SK-N-SH (cell line): Measurements from ENCODE around the gene MSI1. TPM values are rescaled to one million over a fixed set of nuclear protein-coding genes. Genes with fewer than 3 reads are reported as not detected.

Source experiments
- CTCF ChIA-PET: fragments of 300-600, 350-600 bp; formaldehyde crosslinking; extraction: SDS; loops from one replicate; lab custom pipeline; 2021; lab: Yijun Ruan, JAX
- POLR2A ChIA-PET: fragments of 350-600 bp; sonication (Branson Sonifier 250); formaldehyde crosslinking; extraction: SDS; loops from one replicate; lab custom pipeline; 2020; ENCODE audit warnings: antibody characterized with exemption, inconsistent platforms; lab: Yijun Ruan, JAX
- DNase-seq: peaks from one replicate; pipeline ENCODE4 v3.0.0; 2012
- H2AFZ ChIP-seq: fragments of 200-600 bp; sonication (generic); 2 replicates; pipeline ENCODE4 v1.8.1; 2016; ENCODE audit warnings: antibody characterized with exemption, mild to moderate bottlenecking, low read depth
- H3F3A ChIP-seq: fragments of 200-600 bp; sonication (generic); replicated peaks from 2 replicates; pipeline ENCODE3; 2016; ENCODE audit warnings: antibody characterized with exemption, mild to moderate bottlenecking; ENCODE audit not compliant: insufficient read depth
- H3K27ac ChIP-seq, 2 experiments: fragments of 200-500 bp in 1 of 2; fragments of 200-600 bp in 1 of 2; sonication (Bioruptor generic) in 1 of 2; sonication (generic), shearing (Covaris generic) in 1 of 2; 2 replicates each; pipeline versions ENCODE4 v1.5.1 to v1.6.1; 2014 to 2016; ENCODE audit warnings: low read depth in 2 of 2, inconsistent platforms in 1 of 2, low read length in 1 of 2, mild to moderate bottlenecking in 1 of 2, mixed read lengths in 1 of 2
- H3K27me3 ChIP-seq: fragments of 200-600 bp; sonication (generic), shearing (Covaris generic); 2 replicates; pipeline ENCODE4 v1.6.1; 2016; ENCODE audit warnings: mixed run types; ENCODE audit not compliant: insufficient read depth
- H3K36me3 ChIP-seq, 2 experiments: fragments of 200-500 bp in 1 of 2; fragments of 200-600 bp in 1 of 2; sonication (Bioruptor generic) in 1 of 2; sonication (generic) in 1 of 2; replicated peaks in 1 of 2; 2 replicates each; pipeline versions ENCODE3 to v1.5.1; 2014 to 2016; ENCODE audit warnings: low read length in 1 of 2, mild to moderate bottlenecking in 1 of 2; ENCODE audit not compliant: insufficient read depth in 2 of 2, control insufficient read depth in 1 of 2
- H3K4me1 ChIP-seq, 2 experiments: fragments of 200-500 bp in 1 of 2; fragments of 200-600 bp in 1 of 2; sonication (Bioruptor generic) in 1 of 2; sonication (generic), shearing (Covaris generic) in 1 of 2; 2 replicates each; pipeline versions ENCODE4 v1.5.1 to v1.6.1; 2014 to 2016; ENCODE audit warnings: low read depth in 1 of 2, low read length in 1 of 2, mixed run types in 1 of 2; ENCODE audit not compliant: insufficient read depth in 2 of 2, control insufficient read depth in 1 of 2
- H3K4me2 ChIP-seq: fragments of 200-600 bp; sonication (generic), shearing (Covaris generic); 2 replicates; pipeline ENCODE4 v1.6.1; 2017; ENCODE audit warnings: mixed run types
- H3K4me3 ChIP-seq, 2 experiments: fragments of 200-500 bp in 1 of 2; fragments of 200-600 bp in 1 of 2; sonication (Bioruptor generic) in 1 of 2; sonication (generic), shearing (Covaris generic) in 1 of 2; 2 replicates each; pipeline versions ENCODE4 v1.5.1 to v1.8.1; 2014 to 2016; ENCODE audit warnings: low read depth in 2 of 2, inconsistent platforms in 1 of 2, low read length in 1 of 2, mild to moderate bottlenecking in 1 of 2, mixed read lengths in 1 of 2, moderate library complexity in 1 of 2
- H3K79me2 ChIP-seq: fragments of 200-600 bp; sonication (generic); 2 replicates; pipeline ENCODE4 v1.8.1; 2017; ENCODE audit warnings: mild to moderate bottlenecking; ENCODE audit not compliant: insufficient read depth
- H3K9ac ChIP-seq: fragments of 200-600 bp; sonication (generic); 2 replicates; pipeline ENCODE4 v1.6.1; 2017; ENCODE audit warnings: mixed run types
- H3K9me2 ChIP-seq: fragments of 200-600 bp; sonication (generic); 2 replicates; pipeline ENCODE4 v1.6.1; 2017; ENCODE audit warnings: mixed run types
- H3K9me3 ChIP-seq: fragments of 200-600 bp; sonication (generic); 2 replicates; pipeline ENCODE4 v1.6.1; 2017; ENCODE audit warnings: mixed run types, mild to moderate bottlenecking, moderate library complexity
- H4K20me1 ChIP-seq: fragments of 200-600 bp; sonication (generic); 2 replicates; pipeline ENCODE4 v1.6.1; 2017; ENCODE audit warnings: mild to moderate bottlenecking, mixed run types; ENCODE audit not compliant: insufficient read depth
- CTCF ChIP-seq: fragments of 200-600 bp; sonication (generic); IDR thresholded peaks from 2 replicates; pipeline ENCODE4 v1.6.1; 2017; ENCODE audit warnings: antibody characterized with exemption, mild to moderate bottlenecking, moderate library complexity
- ELF1 ChIP-seq: IDR thresholded peaks from 2 replicates; pipeline ENCODE4 v1.4.0; 2012
- EP300 ChIP-seq, 2 experiments: IDR thresholded peaks; 2 replicates each; pipeline versions ENCODE4 v1.4.0 to v1.6.1; 2012; ENCODE audit warnings: borderline replicate concordance in 1 of 2, low read depth in 1 of 2, low read length in 1 of 2
- GABPA ChIP-seq: IDR thresholded peaks from 2 replicates; pipeline ENCODE4 v1.4.0; 2012; ENCODE audit warnings: low read depth, mild to moderate bottlenecking
- IRF3 ChIP-seq: fragments of 150-350 bp; IDR thresholded peaks from 2 replicates; pipeline ENCODE4 v1.6.1; 2016; ENCODE audit warnings: mild to moderate bottlenecking, low read depth, low read length
- JUND ChIP-seq: IDR thresholded peaks from 2 replicates; pipeline ENCODE4 v1.4.0; 2012
- NFIC ChIP-seq: IDR thresholded peaks from 2 replicates; pipeline ENCODE4 v1.4.0; 2012; ENCODE audit warnings: borderline replicate concordance
- PBX3 ChIP-seq: IDR thresholded peaks from 2 replicates; pipeline ENCODE4; 2012
- POLR2AphosphoS5 ChIP-seq: IDR thresholded peaks from 2 replicates; pipeline ENCODE4 v1.6.1; 2012; ENCODE audit warnings: low read depth, low read length
- REST ChIP-seq: IDR thresholded peaks from 2 replicates; pipeline ENCODE4 v1.6.1; 2012; ENCODE audit warnings: mild to moderate bottlenecking, low read depth, low read length, moderate library complexity
- RXRA ChIP-seq: IDR thresholded peaks from 2 replicates; pipeline ENCODE4 v1.4.0; 2012; ENCODE audit warnings: low read depth, mild to moderate bottlenecking, borderline replicate concordance
- SIN3A ChIP-seq: IDR thresholded peaks from 2 replicates; pipeline ENCODE4 v1.6.1; 2012; ENCODE audit warnings: low read depth, mild to moderate bottlenecking, low read length, moderate library complexity, borderline replicate concordance
- TAF1 ChIP-seq: IDR thresholded peaks from 2 replicates; pipeline ENCODE4 v1.6.1; 2012; ENCODE audit warnings: low read depth, mild to moderate bottlenecking, low read length, moderate library complexity, borderline replicate concordance
- TEAD4 ChIP-seq: IDR thresholded peaks from 2 replicates; pipeline ENCODE4 v1.4.0; 2012; ENCODE audit warnings: mild to moderate bottlenecking, borderline replicate concordance; ENCODE audit not compliant: insufficient read depth
- USF2 ChIP-seq: fragments of 150-350 bp; IDR thresholded peaks from 2 replicates; pipeline ENCODE4 v1.6.1; 2017; ENCODE audit warnings: antibody characterized with exemption, low read length, low read depth, borderline replicate concordance
- YY1 ChIP-seq: IDR thresholded peaks from 2 replicates; pipeline ENCODE4 v1.4.0; 2012; ENCODE audit warnings: low read depth, mild to moderate bottlenecking
- WGBS: methylation state at CpG from one replicate; pipeline ENCODE4 v1.1.6; 2017; ENCODE audit warnings: low lambda C conversion rate; 5-methylcytosine and 5-hydroxymethylcytosine counted together
- polyA plus RNA-seq, 3 experiments: library from polyadenylated mRNA; depleted of rRNA; stranded (reverse); fragments of >200 nt; gene quantifications; 2 replicates each; pipeline ENCODE4 v1.2.3, GENCODE V29; 2012

The MSI1 gene
- polyA plus RNA-seq, 1 of the 3 experiments (the other 2 are of a cell fraction): 1.7 TPM

- WGBS: 65% methylated on average over 24 of the region's 24 CpGs
- no peak for TF ChIP-seq NFIC
- TF ChIP-seq YY1: no peak
- TF ChIP-seq TEAD4: no peak
- no peak for TF ChIP-seq ELF1
- no peak for TF ChIP-seq POLR2AphosphoS5
- TF ChIP-seq SIN3A: no peak
- no peak for TF ChIP-seq REST
- TF ChIP-seq CTCF: no peak
- no peak for TF ChIP-seq GABPA
- no peak for TF ChIP-seq TAF1
- TF ChIP-seq USF2: no peak
- TF ChIP-seq IRF3: no peak
- no peak for TF ChIP-seq RXRA
- TF ChIP-seq JUND: no peak
- TF ChIP-seq PBX3: no peak
- TF ChIP-seq EP300 (IDR thresholded peaks at IDR 0.05; ENCODE audit: borderline replicate concordance in 1 of 2, low read depth in 1 of 2, low read length in 1 of 2): no peak
- Histone ChIP-seq H3K36me3 (no peaks in the 10 kb centered on the region), H3K9ac (no peak overlapping the region), H3K9me3 (no peaks in the 10 kb centered on the region), H3K4me3 (no peak overlapping the region), H3F3A (no peaks in the 10 kb centered on the region), H3K79me2 (no peaks in the 10 kb centered on the region), H3K27me3 (no peaks in the 10 kb centered on the region; the same call in 1 of the 2 replicates), H3K4me1 (no peaks in the 10 kb centered on the region), H3K4me2 (no peak overlapping the region), H3K9me2 (no peaks in the 10 kb centered on the region), H2AFZ (no peak overlapping the region), H4K20me1 (no peaks in the 10 kb centered on the region), H3K27ac (no peak overlapping the region)
- DNase-seq: no peak
- CTCF ChIA-PET: interaction anchor here (1.6 to 2.4 kb wide), 2 partner anchors 22 to 41 kb away, joined by 5 to 8 read pairs; no protein-coding TSS in a partner anchor
- POLR2A ChIA-PET: no interaction called here
Observed at GRCh38 chr12:120388691-120389481, 19.9 kb upstream of the MSI1 start.
